Transverse colon (tissue), 4 donors: ENCODE measurements around the gene CCDC137. TPM values are rescaled to one million over a fixed set of nuclear protein-coding genes. Genes with fewer than 3 reads are reported as not detected.

ENCODE experiments used
- DNase-seq: peaks from one replicate; pipeline ENCODE4 v3.0.0-alpha.2; 2019
- H3K27ac ChIP-seq, 4 donors: fragments of 200-600 bp; sonication (generic); 2 replicates each; pipeline ENCODE4 v1.5.1; 2016 to 2018; ENCODE audit warnings: inconsistent platforms in 4 of 4
- H3K27me3 ChIP-seq: fragments of 200-600 bp; sonication (generic); 2 replicates; pipeline ENCODE4 v1.5.1; 2017; ENCODE audit warnings: inconsistent platforms
- H3K36me3 ChIP-seq, 4 donors: fragments of 200-600 bp; sonication (generic); 2 replicates each; pipeline ENCODE4 v1.5.1; 2017 to 2019; ENCODE audit warnings: inconsistent platforms in 4 of 4
- H3K4me1 ChIP-seq, 4 donors: fragments of 200-600 bp; sonication (generic); 2 replicates each; pipeline ENCODE4 v1.5.1; 2017 to 2020; ENCODE audit warnings: inconsistent platforms in 4 of 4
- H3K4me3 ChIP-seq, 4 donors: fragments of 200-600 bp; sonication (generic); 1 replicate in 1 of 4; 2 replicates in 3 of 4; pipeline versions ENCODE4 v1.5.1 to v1.6.1; 2017 to 2019; ENCODE audit warnings: inconsistent platforms in 4 of 4
- H3K9me3 ChIP-seq, 2 donors: fragments of 200-600 bp; sonication (generic); 2 replicates each; pipeline ENCODE4 v1.5.1; 2017 to 2019; ENCODE audit warnings: inconsistent platforms in 2 of 2
- EP300 ChIP-seq: sonication (generic); formaldehyde crosslinking; IDR thresholded peaks from one replicate; pipeline ENCODE4 v1.6.1; 2017; ENCODE audit warnings: antibody characterized with exemption, low read depth
- POLR2A ChIP-seq: fragments of 450-650 bp; IDR thresholded peaks from one replicate; pipeline ENCODE4 v1.6.1; 2016; ENCODE audit warnings: antibody characterized with exemption, mild to moderate bottlenecking, moderate library complexity
- POLR2AphosphoS5 ChIP-seq, 3 donors: sonication (generic); formaldehyde crosslinking; IDR thresholded peaks; one replicate each; pipeline ENCODE4 v1.6.1; 2016; ENCODE audit warnings: antibody characterized with exemption in 3 of 3
- WGBS, 2 donors: methylation state at CpG; one replicate each; pipeline ENCODE4 v1.1.5; 2018; ENCODE audit warnings: low coverage in 1 of 2; 5-methylcytosine and 5-hydroxymethylcytosine counted together
- in situ Hi-C, 4 donors: fragments of 200-750 bp; cut with MboI; loops; one replicate each; pipeline versions ENCODE4 v1.15.0 to v1.15.1; 2017; ENCODE audit warnings: low sequenced_read_pairs in 3 of 4, low pct_ligation_motif_present in 1 of 4, low pct_unique_long_range_greater_than_20kb in 1 of 4
- intact Hi-C: fragments of 100-400 bp; cut with DNase I; formaldehyde crosslinking; loops from one replicate; pipeline ENCODE4 v1.15.1; 2023; ENCODE audit warnings: low total_unique reads
- total RNA-seq, 4 donors: library from RNA; depleted of rRNA; stranded (reverse); fragments of >200 nt; gene quantifications; one replicate each; pipeline ENCODE4 v1.1.0, GENCODE V29; 2016
- TF ChIP-seq, protein P1 (sequence below), 5 experiments: fragments of 200-600 bp in 3 of 5; fragments of 450-650 bp in 2 of 5; sonication (generic) in 3 of 5; IDR thresholded peaks; 1 replicate in 2 of 5; 2 replicates in 3 of 5; pipeline ENCODE4 v1.5.1; 2016 to 2017; ENCODE audit warnings: antibody characterized with exemption in 5 of 5, inconsistent platforms in 3 of 5, mild to moderate bottlenecking in 2 of 5, moderate library complexity in 1 of 5

CCDC137 gene
- total RNA-seq, 4 donors from 2014 or later = 7.6 to 21.3 (median 13.5) TPM

DNA sequence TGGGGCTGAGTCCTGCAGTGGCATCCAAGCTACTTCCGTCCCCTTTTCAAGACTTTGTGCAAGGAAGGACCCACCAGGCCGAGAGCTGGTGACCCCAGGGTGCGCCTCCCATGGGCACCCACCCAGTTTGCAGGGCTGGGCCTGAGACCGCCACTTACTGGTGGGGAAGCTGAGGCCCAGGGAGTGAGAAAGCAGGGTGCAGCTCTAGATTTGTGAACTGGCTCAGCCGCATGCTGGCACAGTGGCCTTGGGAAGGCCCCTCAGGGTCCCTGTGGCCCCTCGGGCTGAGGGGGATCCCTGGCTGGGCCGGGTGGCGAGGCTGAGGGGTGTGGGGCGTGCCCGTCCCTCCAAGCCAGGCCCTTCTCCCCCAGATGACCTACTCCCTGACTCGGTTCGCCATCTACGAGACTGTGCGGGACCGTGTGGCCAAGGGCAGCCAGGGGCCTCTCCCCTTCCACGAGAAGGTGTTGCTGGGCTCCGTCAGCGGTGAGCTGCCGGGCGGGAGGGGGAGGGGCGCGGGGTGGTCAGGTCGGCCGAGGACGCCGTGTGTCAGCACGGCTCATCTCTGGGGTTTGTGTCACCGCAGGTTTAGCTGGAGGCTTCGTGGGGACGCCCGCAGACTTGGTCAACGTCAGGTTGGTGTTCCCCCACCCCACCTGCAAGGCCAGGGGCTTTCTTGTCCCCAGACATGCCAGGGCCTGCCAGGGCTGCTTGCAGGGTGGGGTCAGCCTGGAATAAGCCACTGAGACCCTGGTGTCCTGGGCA is 48.8 kb downstream of the CCDC137 start:
- no peaks in the 10 kb centered on the region for H3K27me3 ChIP-seq
- H3K4me1 ChIP-seq = peaks cover 20 to 37% (median 34%) of the 10 kb centered on the region in 4 donors
- H3K9me3 ChIP-seq = no peaks in the 10 kb centered on the region
- WGBS, 2 donors = 90% methylated on average over 32 of the region's 32 CpGs; no CpG with 5 or more reads in 1 of the 2 donors
- intact Hi-C loops (no loop called here), in situ Hi-C loops (no loop called here)
- no peak overlapping the region for H3K4me3 ChIP-seq
- peaks cover 0 to 4% (median 0%) of the 10 kb centered on the region in 4 donors for H3K36me3 ChIP-seq
- no peak for TF ChIP-seq EP300
- TF ChIP-seq POLR2A = no peak
- no peak overlapping the region for H3K27ac ChIP-seq
- DNase-seq = no peak

DNA sequence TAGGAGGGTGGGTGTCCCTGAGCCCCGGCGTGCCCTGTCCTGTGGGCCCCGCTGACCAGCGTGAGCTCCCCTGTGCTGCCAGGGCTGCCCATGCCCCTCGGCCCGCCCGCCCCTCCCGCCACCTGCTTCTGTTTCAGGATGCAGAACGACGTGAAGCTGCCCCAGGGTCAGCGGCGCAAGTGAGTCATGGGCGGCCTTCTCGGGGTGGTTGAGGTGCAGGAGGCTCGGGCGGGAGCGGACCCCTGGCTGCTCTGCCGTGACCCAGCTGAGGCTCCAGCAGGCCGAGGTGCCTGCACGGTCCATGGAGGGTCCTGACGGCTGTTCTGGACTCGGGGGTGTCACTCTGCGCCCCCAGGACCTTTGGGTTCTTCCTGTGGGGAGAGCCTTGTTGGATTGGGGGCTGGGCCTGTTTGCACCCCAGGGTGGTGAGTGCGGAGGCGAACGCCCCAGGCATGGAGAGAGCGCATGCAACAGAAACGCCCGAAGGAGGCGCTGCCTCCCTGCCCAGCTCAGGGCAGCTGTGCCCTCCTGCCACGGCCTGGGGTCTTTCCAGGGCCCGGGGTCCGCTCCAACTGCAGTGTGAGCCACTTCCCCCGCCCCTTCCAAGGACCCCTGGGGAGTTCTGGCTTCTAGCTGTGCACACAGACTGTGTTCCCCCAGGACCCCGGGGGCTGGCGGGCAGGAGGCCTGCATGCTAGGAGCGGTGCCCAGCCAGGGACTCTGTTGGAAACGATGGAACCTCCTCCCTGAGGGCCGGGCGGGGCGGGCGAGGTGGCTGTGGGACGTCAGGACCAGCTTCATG is 49.5 kb downstream of the CCDC137 start:
- no peaks in the 10 kb centered on the region for H3K27me3 ChIP-seq
- in situ Hi-C loops (no loop called here), intact Hi-C loops (no loop called here)
- no peak for TF ChIP-seq POLR2A
- no peak for TF ChIP-seq POLR2AphosphoS5 (IDR thresholded peaks at IDR 0.05)
- TF ChIP-seq, protein P1, sequence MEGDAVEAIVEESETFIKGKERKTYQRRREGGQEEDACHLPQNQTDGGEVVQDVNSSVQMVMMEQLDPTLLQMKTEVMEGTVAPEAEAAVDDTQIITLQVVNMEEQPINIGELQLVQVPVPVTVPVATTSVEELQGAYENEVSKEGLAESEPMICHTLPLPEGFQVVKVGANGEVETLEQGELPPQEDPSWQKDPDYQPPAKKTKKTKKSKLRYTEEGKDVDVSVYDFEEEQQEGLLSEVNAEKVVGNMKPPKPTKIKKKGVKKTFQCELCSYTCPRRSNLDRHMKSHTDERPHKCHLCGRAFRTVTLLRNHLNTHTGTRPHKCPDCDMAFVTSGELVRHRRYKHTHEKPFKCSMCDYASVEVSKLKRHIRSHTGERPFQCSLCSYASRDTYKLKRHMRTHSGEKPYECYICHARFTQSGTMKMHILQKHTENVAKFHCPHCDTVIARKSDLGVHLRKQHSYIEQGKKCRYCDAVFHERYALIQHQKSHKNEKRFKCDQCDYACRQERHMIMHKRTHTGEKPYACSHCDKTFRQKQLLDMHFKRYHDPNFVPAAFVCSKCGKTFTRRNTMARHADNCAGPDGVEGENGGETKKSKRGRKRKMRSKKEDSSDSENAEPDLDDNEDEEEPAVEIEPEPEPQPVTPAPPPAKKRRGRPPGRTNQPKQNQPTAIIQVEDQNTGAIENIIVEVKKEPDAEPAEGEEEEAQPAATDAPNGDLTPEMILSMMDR (IDR thresholded peaks at IDR 0.05) = no peak
- no peak for TF ChIP-seq EP300
- H3K4me3 ChIP-seq = no peak overlapping the region
- H3K9me3 ChIP-seq = no peaks in the 10 kb centered on the region
- no peak overlapping the region for H3K27ac ChIP-seq
- H3K36me3 ChIP-seq = peaks cover 0 to 4% (median 0%) of the 10 kb centered on the region in 4 donors
- DNase-seq = no peak
- peaks cover 12 to 29% (median 26%) of the 10 kb centered on the region in 4 donors for H3K4me1 ChIP-seq
- WGBS, 2 donors = 95% methylated on average over 20 of the region's 43 CpGs; no CpG with 5 or more reads in 1 of the 2 donors

DNA sequence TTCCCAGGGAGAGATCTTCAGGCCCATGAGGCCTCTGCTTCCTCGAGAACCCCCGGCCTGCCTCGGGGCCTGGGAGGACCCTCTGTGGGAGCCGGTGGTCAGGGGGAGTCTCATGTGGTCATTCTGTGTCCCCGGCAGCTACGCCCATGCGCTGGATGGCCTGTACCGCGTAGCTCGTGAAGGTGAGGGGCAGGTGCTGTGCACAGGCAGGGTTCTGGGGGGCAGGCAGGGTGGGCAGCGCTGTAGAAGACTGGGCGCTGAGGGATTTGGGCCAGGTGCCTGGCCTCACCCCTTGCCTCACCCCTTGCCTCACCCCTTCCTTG is 50.1 kb downstream of the CCDC137 start:
- intact Hi-C loops = no loop called here

DNA sequence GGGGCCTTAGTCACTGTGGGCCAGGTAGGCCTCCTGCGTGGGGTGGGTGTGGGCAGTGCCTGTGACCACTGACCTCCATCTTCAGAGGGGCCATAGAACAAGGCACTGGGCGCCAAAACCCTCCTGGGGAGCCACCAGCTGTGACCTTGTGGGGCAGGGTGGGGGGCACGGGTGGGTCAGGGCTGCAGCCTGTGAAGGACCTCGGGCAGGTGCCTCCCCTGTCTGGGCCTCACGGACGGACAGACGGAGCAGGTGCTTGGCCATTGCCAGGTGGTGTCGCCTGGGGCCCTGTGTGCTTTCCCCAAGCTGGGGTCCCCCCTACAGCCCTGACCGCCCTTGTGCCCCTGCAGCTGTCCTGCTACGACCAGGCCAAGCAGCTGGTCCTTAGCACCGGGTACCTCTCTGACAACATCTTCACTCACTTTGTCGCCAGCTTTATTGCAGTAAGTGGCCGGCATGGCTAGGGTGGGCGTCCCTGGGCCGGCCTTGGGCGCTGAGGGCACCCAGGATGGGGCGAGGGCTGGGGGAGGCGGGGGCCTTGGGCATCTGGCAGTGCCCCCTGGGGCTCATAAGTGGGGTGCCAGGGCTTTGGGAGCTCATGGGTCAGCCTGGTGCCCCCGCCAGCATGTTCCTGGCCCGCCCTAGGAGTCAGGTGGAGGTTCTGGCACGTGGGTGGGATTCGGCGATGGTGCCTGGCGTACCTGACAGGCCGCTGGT is 50.7 kb downstream of the CCDC137 start:
- no peak for DNase-seq
- peaks cover 0 to 4% (median 0%) of the 10 kb centered on the region in 4 donors for H3K36me3 ChIP-seq

More for the DNA sequence above, 50.1 kb downstream of the CCDC137 start:
- TF ChIP-seq, protein P1 (IDR thresholded peaks at IDR 0.05) = no peak
- TF ChIP-seq EP300 (no peak), POLR2A (no peak), POLR2AphosphoS5 (IDR thresholded peaks at IDR 0.05) (no peak)
- H3K4me3 ChIP-seq = no peak overlapping the region
- peaks cover 10 to 26% (median 23%) of the 10 kb centered on the region in 4 donors for H3K4me1 ChIP-seq
- no peak for DNase-seq
- WGBS, 2 donors = 100% methylated on average over 1 of the region's 12 CpGs; no CpG with 5 or more reads in 1 of the 2 donors
- no peaks in the 10 kb centered on the region for H3K27me3 ChIP-seq
- no peaks in the 10 kb centered on the region for H3K9me3 ChIP-seq
- in situ Hi-C loops = no loop called here
- H3K36me3 ChIP-seq = peaks cover 0 to 4% (median 0%) of the 10 kb centered on the region in 4 donors
- H3K27ac ChIP-seq = no peak overlapping the region

More for the DNA sequence above, 50.7 kb downstream of the CCDC137 start:
- intact Hi-C loops = no loop called here
- Histone ChIP-seq H3K4me3 (no peak overlapping the region), H3K4me1 (peaks cover 13 to 30% (median 27%) of the 10 kb centered on the region in 4 donors), H3K9me3 (no peaks in the 10 kb centered on the region), H3K27me3 (no peaks in the 10 kb centered on the region), H3K27ac (no peak overlapping the region)
- WGBS, 2 donors = 95% methylated on average over 25 of the region's 25 CpGs; no CpG with 5 or more reads in 1 of the 2 donors
- in situ Hi-C loops = no loop called here
- no peak for TF ChIP-seq POLR2AphosphoS5 (IDR thresholded peaks at IDR 0.05)
- no peak for TF ChIP-seq EP300
